ENCODE results near the gene LSP1.

GRCh38 chr11:1853376-1854131 lies 670 bp downstream of the LSP1 start:
- no peak for TF ChIP-seq CTCF (IDR thresholded peaks at IDR 0.05)
- no peak for TF ChIP-seq POLR2A (IDR thresholded peaks at IDR 0.05)

Measured in transverse colon (tissue), 3 donors.